Fibroblast of lung (primary cell): ENCODE measurements around the gene SNRPE. TPM values are rescaled to one million over a fixed set of nuclear protein-coding genes. Genes with fewer than 3 reads are reported as not detected.

ENCODE experiments used
- DNase-seq, 2 donors: peaks; one replicate each; pipeline versions ENCODE4 v3.0.0 to v3.0.0-alpha.2; 2010; ENCODE audit warnings: low read depth in 2 of 2
- H2AFZ ChIP-seq: 2 replicates; pipeline ENCODE4 v1.5.1; 2012; ENCODE audit warnings: low read length, control low read depth, inconsistent platforms
- H3K27ac ChIP-seq: 2 replicates; pipeline ENCODE4 v1.5.1; 2011; ENCODE audit warnings: low read length, control low read depth; ENCODE audit not compliant: insufficient read depth
- H3K27me3 ChIP-seq: 2 replicates; pipeline ENCODE4 v1.5.1; 2011; ENCODE audit warnings: mild to moderate bottlenecking, low read length; ENCODE audit not compliant: control insufficient read depth, insufficient read depth
- H3K36me3 ChIP-seq: 2 replicates; pipeline ENCODE4 v1.5.1; 2011; ENCODE audit warnings: low read length; ENCODE audit not compliant: control insufficient read depth, insufficient read depth
- H3K4me1 ChIP-seq: 2 replicates; pipeline ENCODE4 v1.5.1; 2011; ENCODE audit warnings: low read length; ENCODE audit not compliant: control insufficient read depth, insufficient read depth; ENCODE audit errors: extremely low read depth
- H3K4me2 ChIP-seq: 2 replicates; pipeline ENCODE4 v1.5.1; 2011; ENCODE audit warnings: low read length, control low read depth; ENCODE audit not compliant: insufficient read depth; ENCODE audit errors: extremely low read depth
- H3K4me3 ChIP-seq, 4 experiments: fragments of 200-600 bp in 1 of 4; sonication (generic) in 1 of 4; replicated peaks in 1 of 4; 2 replicates each; pipeline ENCODE4 v1.5.1; 2011 to 2016; ENCODE audit warnings: low read length in 4 of 4, low read depth in 3 of 4, mild to moderate bottlenecking in 3 of 4, control low read depth in 2 of 4, inconsistent platforms in 1 of 4, mixed read lengths in 1 of 4; ENCODE audit not compliant: insufficient read depth in 1 of 4; ENCODE audit errors: control extremely low read depth in 1 of 4
- H3K79me2 ChIP-seq: 2 replicates; pipeline ENCODE4 v1.5.1; 2012; ENCODE audit warnings: mild to moderate bottlenecking, low read length, inconsistent platforms; ENCODE audit not compliant: control insufficient read depth, insufficient read depth
- H3K9ac ChIP-seq: 2 replicates; pipeline ENCODE4 v1.5.1; 2011; ENCODE audit warnings: mild to moderate bottlenecking, low read length, control low read depth; ENCODE audit not compliant: insufficient read depth
- H3K9me3 ChIP-seq: 2 replicates; pipeline ENCODE4 v1.5.1; 2012; ENCODE audit warnings: low read depth, low read length; ENCODE audit not compliant: control insufficient read depth, insufficient read depth
- H4K20me1 ChIP-seq: 2 replicates; pipeline ENCODE4 v1.5.1; 2011; ENCODE audit warnings: low read length; ENCODE audit not compliant: control insufficient read depth, insufficient read depth; ENCODE audit errors: extremely low read depth
- CTCF ChIP-seq, 2 donors: IDR thresholded peaks in 1 of 2; conservative IDR thresholded peaks in 1 of 2; 1 replicate in 1 of 2; 2 replicates in 1 of 2; pipeline ENCODE4 v1.5.1; 2011 to 2012; ENCODE audit warnings: low read length in 2 of 2, control low read depth in 1 of 2, inconsistent platforms in 1 of 2, low read depth in 1 of 2, mild to moderate bottlenecking in 1 of 2
- EZH2 ChIP-seq: IDR thresholded peaks from 2 replicates; pipeline ENCODE4 v1.5.1; 2012; ENCODE audit warnings: low read length, control low read depth, mild to moderate bottlenecking; ENCODE audit errors: missing control alignments
- polyA minus RNA-seq: library from RNA; depleted of rRNA, polyadenylated mRNA; stranded (reverse); fragments of >200 nt; gene quantifications from 2 replicates; pipeline ENCODE4 v1.2.3, GENCODE V29; 2011; ENCODE audit warnings: low replicate concordance
- polyA plus RNA-seq, 2 donors: library from polyadenylated mRNA; depleted of rRNA in 1 of 2; stranded (reverse) in 1 of 2; unstranded in 1 of 2; fragments of >200 nt; gene quantifications; 2 replicates each; pipeline ENCODE4 v1.2.1, GENCODE V29; 2011 to 2012; ENCODE audit warnings: missing spikeins in 1 of 2
- total RNA-seq: library from RNA; depleted of rRNA; stranded (reverse); fragments of >200 nt; gene quantifications from 2 replicates; pipeline ENCODE4 v1.2.1, GENCODE V29; 2014

SNRPE gene
- total RNA-seq (30.2 and 46.2 TPM in 2 replicates), polyA plus RNA-seq (246 and 366 TPM in 2 replicates), polyA minus RNA-seq (1.0 and 3.1 TPM in 2 replicates)
- 197 and 261 TPM in 2 replicates for polyA plus RNA-seq (2012)

GRCh38 chr1:203861379-203862184 is at the start of gene SNRPE:
TSS of gene SNRPE (plus strand) at chr1:203861599. CDS start at chr1:203861660, 61 bp downstream.
- Histone ChIP-seq H3K9me3 (no peaks in the 10 kb centered on the region), H3K9ac (peak within 1 kb of the TSS; percentile 62), H3K36me3 (peaks cover 2% of the 10 kb centered on the region), H3K4me3 (peak within 1 kb of the TSS; percentile 73 to 100 (median 92)), H3K4me1 (peaks cover 13% of the 10 kb centered on the region), H2AFZ (peak within 1 kb of the TSS; percentile 99), H4K20me1 (no peaks in the 10 kb centered on the region), H3K4me2 (peak within 1 kb of the TSS; percentile 81), H3K27me3 (no peaks in the 10 kb centered on the region), H3K27ac (peak within 1 kb of the TSS; percentile 91), H3K79me2 (peaks cover 22% of the 10 kb centered on the region)
- TF ChIP-seq EZH2 = no peak
- peak; percentile 84 to 91 for TF ChIP-seq CTCF (conservative IDR thresholded peaks at IDR 0.05 in 1 of 2, IDR thresholded peaks at IDR 0.05 in 1 of 2; ENCODE audit: low read depth in 1 of 2, low read length in 2 of 2)
- peak; percentile 97 to 99 for DNase-seq

- H3K9me3 ChIP-seq = no peaks in the 10 kb centered on the region
- no peaks in the 10 kb centered on the region for H3K27me3 ChIP-seq
- no peak overlapping the region for H3K27ac ChIP-seq
- no peak overlapping the region for H3K9ac ChIP-seq
- peaks cover 42% of the 10 kb centered on the region for H3K79me2 ChIP-seq
- no peaks in the 10 kb centered on the region for H3K4me1 ChIP-seq
- DNase-seq = no peak
- no peak overlapping the region for H3K4me3 ChIP-seq
- H2AFZ ChIP-seq = no peak overlapping the region
- no peaks in the 10 kb centered on the region for H4K20me1 ChIP-seq
- TF ChIP-seq EZH2 = no peak
- no peak for TF ChIP-seq CTCF (conservative IDR thresholded peaks at IDR 0.05 in 1 of 2, IDR thresholded peaks at IDR 0.05 in 1 of 2; ENCODE audit: low read depth in 1 of 2, low read length in 2 of 2)
- no peak overlapping the region for H3K4me2 ChIP-seq
- H3K36me3 ChIP-seq = peaks cover 2% of the 10 kb centered on the region
These were observed 47.6 kb upstream of the SNRPE start for GRCh38 chr1:203813581-203814341.

- H2AFZ ChIP-seq = no peak overlapping the region
- no peak overlapping the region for H3K4me2 ChIP-seq
- H3K27me3 ChIP-seq = no peaks in the 10 kb centered on the region
- H3K4me3 ChIP-seq = no peak overlapping the region
- H4K20me1 ChIP-seq = no peaks in the 10 kb centered on the region
- no peaks in the 10 kb centered on the region for H3K9me3 ChIP-seq
- no peak overlapping the region for H3K9ac ChIP-seq
- peaks cover 27% of the 10 kb centered on the region for H3K79me2 ChIP-seq
- no peak for TF ChIP-seq CTCF (conservative IDR thresholded peaks at IDR 0.05 in 1 of 2, IDR thresholded peaks at IDR 0.05 in 1 of 2; ENCODE audit: low read depth in 1 of 2, low read length in 2 of 2)
- TF ChIP-seq EZH2 = no peak
- H3K4me1 ChIP-seq = no peaks in the 10 kb centered on the region
- H3K36me3 ChIP-seq = peaks cover 10% of the 10 kb centered on the region
- H3K27ac ChIP-seq = no peak overlapping the region
- DNase-seq = no peak
These were observed 43.0 kb upstream of the SNRPE start for GRCh38 chr1:203818399-203818798.
